ENCODE data around the gene HLA-DRA.
"Not testable (repeated sequence)": the region's sequence is repeated elsewhere in the genome, so short reads cannot be mapped to it uniquely, and the experiment has no call there.

Gene HLA-DRA

GRCh38 chr6:32427218-32427617 lies 12.5 kb upstream of the HLA-DRA start:
- no peak for DNase-seq
- in situ Hi-C loops (cut with HindIII; ENCODE audit: low pct_ligation_motif_present, low pct_unique_long_range_greater_than_20kb, low sequenced_read_pairs): no loop called here

GRCh38 chr6:32427934-32428474 lies 11.7 kb upstream of the HLA-DRA start:
- in situ Hi-C loops (cut with HindIII; ENCODE audit: low pct_ligation_motif_present, low pct_unique_long_range_greater_than_20kb, low sequenced_read_pairs): no loop called here
- no peak for DNase-seq

GRCh38 chr6:32430179-32430578 lies 9.5 kb upstream of the HLA-DRA start:
- no peak for DNase-seq
- in situ Hi-C loops (cut with HindIII; ENCODE audit: low pct_ligation_motif_present, low pct_unique_long_range_greater_than_20kb, low sequenced_read_pairs): no loop called here

- in situ Hi-C loops (cut with HindIII; ENCODE audit: low pct_ligation_motif_present, low pct_unique_long_range_greater_than_20kb, low sequenced_read_pairs): no loop called here
- DNase-seq: no peak
Observed at GRCh38 chr6:32431142-32431541, 8.5 kb upstream of the HLA-DRA start.

- in situ Hi-C loops (cut with HindIII; ENCODE audit: low pct_ligation_motif_present, low pct_unique_long_range_greater_than_20kb, low sequenced_read_pairs): no loop called here
- peak; percentile 37 for DNase-seq
Observed at GRCh38 chr6:32432050-32432450, 7.6 kb upstream of the HLA-DRA start.

GRCh38 chr6:32433950-32434349 lies 5.7 kb upstream of the HLA-DRA start:
- DNase-seq; in situ Hi-C loops (cut with HindIII; ENCODE audit: low pct_ligation_motif_present, low pct_unique_long_range_greater_than_20kb, low sequenced_read_pairs): not testable (repeated sequence)

- DNase-seq: no peak
- in situ Hi-C loops (cut with HindIII; ENCODE audit: low pct_ligation_motif_present, low pct_unique_long_range_greater_than_20kb, low sequenced_read_pairs): no loop called here
Observed at GRCh38 chr6:32436186-32436585, 3.5 kb upstream of the HLA-DRA start.

- DNase-seq: no peak
- in situ Hi-C loops (cut with HindIII; ENCODE audit: low pct_ligation_motif_present, low pct_unique_long_range_greater_than_20kb, low sequenced_read_pairs): no loop called here
Observed at GRCh38 chr6:32436995-32437836, 2.5 kb upstream of the HLA-DRA start.

- no peak for DNase-seq
- in situ Hi-C loops (cut with HindIII; ENCODE audit: low pct_ligation_motif_present, low pct_unique_long_range_greater_than_20kb, low sequenced_read_pairs): no loop called here
Observed at GRCh38 chr6:32439139-32439538, 548 bp upstream of the HLA-DRA start.

GRCh38 chr6:32442243-32442667 lies 2.6 kb downstream of the HLA-DRA start:
- DNase-seq: no peak
- in situ Hi-C loops (cut with HindIII; ENCODE audit: low pct_ligation_motif_present, low pct_unique_long_range_greater_than_20kb, low sequenced_read_pairs): no loop called here

- in situ Hi-C loops (cut with HindIII; ENCODE audit: low pct_ligation_motif_present, low pct_unique_long_range_greater_than_20kb, low sequenced_read_pairs): no loop called here
- no peak for DNase-seq
Observed at GRCh38 chr6:32442977-32443552, 3.4 kb downstream of the HLA-DRA start.

GRCh38 chr6:32444433-32444832 lies 4.7 kb downstream of the HLA-DRA start:
- in situ Hi-C loops (cut with HindIII; ENCODE audit: low pct_ligation_motif_present, low pct_unique_long_range_greater_than_20kb, low sequenced_read_pairs): no loop called here
- DNase-seq: no peak

GRCh38 chr6:32445321-32445854 lies 5.7 kb downstream of the HLA-DRA start:
- in situ Hi-C loops (cut with HindIII; ENCODE audit: low pct_ligation_motif_present, low pct_unique_long_range_greater_than_20kb, low sequenced_read_pairs): no loop called here

GRCh38 chr6:32447932-32448331 lies 8.2 kb downstream of the HLA-DRA start:
- in situ Hi-C loops (cut with HindIII; ENCODE audit: low pct_ligation_motif_present, low pct_unique_long_range_greater_than_20kb, low sequenced_read_pairs): no loop called here
- DNase-seq: no peak

More at GRCh38 chr6:32445321-32445854, 5.7 kb downstream of the HLA-DRA start:
- no peak for DNase-seq

GRCh38 chr6:32449088-32449736 lies 9.5 kb downstream of the HLA-DRA start:
- in situ Hi-C loops (cut with HindIII; ENCODE audit: low pct_ligation_motif_present, low pct_unique_long_range_greater_than_20kb, low sequenced_read_pairs): no loop called here
- DNase-seq: no peak

GRCh38 chr6:32457054-32457453 lies 17.4 kb downstream of the HLA-DRA start:
- no peak for DNase-seq
- in situ Hi-C loops (cut with HindIII; ENCODE audit: low pct_ligation_motif_present, low pct_unique_long_range_greater_than_20kb, low sequenced_read_pairs): no loop called here

- in situ Hi-C loops (cut with HindIII; ENCODE audit: low pct_ligation_motif_present, low pct_unique_long_range_greater_than_20kb, low sequenced_read_pairs): no loop called here
- DNase-seq: no peak
Observed at GRCh38 chr6:32459781-32460424, 20.2 kb downstream of the HLA-DRA start.

GRCh38 chr6:32460528-32460927 lies 20.8 kb downstream of the HLA-DRA start:
- in situ Hi-C loops (cut with HindIII; ENCODE audit: low pct_ligation_motif_present, low pct_unique_long_range_greater_than_20kb, low sequenced_read_pairs): no loop called here
- DNase-seq: no peak

GRCh38 chr6:32461493-32461892 lies 21.8 kb downstream of the HLA-DRA start:
- in situ Hi-C loops (cut with HindIII; ENCODE audit: low pct_ligation_motif_present, low pct_unique_long_range_greater_than_20kb, low sequenced_read_pairs): no loop called here
- no peak for DNase-seq

All from ACHN (cell line).